Smooth muscle cell (in vitro differentiated cells): ENCODE data around the gene DNAH5. TPM values are rescaled to one million over a fixed set of nuclear protein-coding genes. Genes with fewer than 3 reads are reported as not detected.

ENCODE experiments used
- DNase-seq: peaks from one replicate; lab custom pipeline; 2025; ENCODE audit not compliant: unreplicated experiment; lab: John Stamatoyannopoulos, UW
- H2AFZ ChIP-seq: fragments of 200-600 bp; sonication (generic); 2 replicates; pipeline ENCODE4 v1.6.0; 2016; ENCODE audit warnings: antibody characterized with exemption, low read depth, mild to moderate bottlenecking
- H3F3A ChIP-seq: fragments of 200-600 bp; sonication (generic); 2 replicates; pipeline ENCODE4 v1.6.0; 2017; ENCODE audit warnings: antibody characterized with exemption, low read depth
- H3K27ac ChIP-seq: fragments of 200-600 bp; sonication (generic); 2 replicates; pipeline ENCODE4 v1.5.1; 2016; ENCODE audit warnings: low read depth, mild to moderate bottlenecking
- H3K27me3 ChIP-seq: fragments of 200-600 bp; sonication (generic); 2 replicates; pipeline ENCODE4 v1.6.1; 2016; ENCODE audit warnings: low read depth, mild to moderate bottlenecking
- H3K36me3 ChIP-seq: fragments of 200-600 bp; sonication (generic); 2 replicates; pipeline ENCODE4 v1.5.1; 2016; ENCODE audit warnings: low read depth
- H3K4me1 ChIP-seq: fragments of 200-600 bp; sonication (generic); 2 replicates; pipeline ENCODE4 v1.5.1; 2016; ENCODE audit warnings: low read depth
- H3K4me2 ChIP-seq: fragments of 200-600 bp; sonication (generic); 2 replicates; pipeline ENCODE4 v1.6.0; 2016; ENCODE audit warnings: mild to moderate bottlenecking
- H3K4me3 ChIP-seq: fragments of 200-600 bp; sonication (generic); 2 replicates; pipeline ENCODE4 v1.5.1; 2016; ENCODE audit warnings: mild to moderate bottlenecking
- H3K79me2 ChIP-seq: fragments of 200-600 bp; sonication (generic); 2 replicates; pipeline ENCODE4 v1.6.0; 2016; ENCODE audit warnings: low read depth, mild to moderate bottlenecking
- H3K9ac ChIP-seq: fragments of 200-600 bp; sonication (generic); 2 replicates; pipeline ENCODE4 v1.6.0; 2016; ENCODE audit warnings: low read depth
- H3K9me3 ChIP-seq: fragments of 200-600 bp; sonication (generic); replicated peaks from 2 replicates; pipeline ENCODE4 v1.5.1; 2016; ENCODE audit warnings: low read depth
- H4K20me1 ChIP-seq: fragments of 200-600 bp; sonication (generic); 2 replicates; pipeline ENCODE4 v1.6.0; 2016; ENCODE audit warnings: low read depth
- WGBS: methylation state at CpG from one replicate; pipeline ENCODE4 v1.1.7; 2016; ENCODE audit warnings: low lambda C conversion rate; 5-methylcytosine and 5-hydroxymethylcytosine counted together
- polyA plus RNA-seq: library from polyadenylated mRNA; unstranded; fragments of >200 nt; fragmentation: Nextera tagmentation; extraction: Ambion mirVana; gene quantifications from 2 replicates; pipeline ENCODE4 v1.2.1, GENCODE V29; 2016
- total RNA-seq: library from RNA; depleted of rRNA; stranded (reverse); fragments of >200 nt; gene quantifications from 2 replicates; pipeline ENCODE4 v1.2.3, GENCODE V29; 2014
- TF ChIP-seq, protein P1 (sequence below): fragments of 200-600 bp; sonication (generic); IDR thresholded peaks from 2 replicates; pipeline ENCODE4 v1.5.1; 2017; ENCODE audit warnings: borderline replicate concordance, mild to moderate bottlenecking, antibody characterized with exemption; ENCODE audit not compliant: insufficient read depth, poor library complexity, severe bottlenecking

DNAH5 gene
- total and polyA plus RNA-seq, 2 experiments from 2014 or later, result 0.04 to 0.33 TPM

GRCh38 chr5:13704396-13704795 lies 240.1 kb downstream of the DNAH5 start:
- no peak overlapping the region for H3K4me2 ChIP-seq
- WGBS, result 74% methylated on average over 4 of the region's 4 CpGs
- no peak for DNase-seq
- no peaks in the 10 kb centered on the region for H3K79me2 ChIP-seq
- no peaks in the 10 kb centered on the region for H3K27me3 ChIP-seq
- H3F3A ChIP-seq, result no peaks in the 10 kb centered on the region
- H4K20me1 ChIP-seq, result no peaks in the 10 kb centered on the region
- no peak overlapping the region for H3K4me3 ChIP-seq
- no peaks in the 10 kb centered on the region for H3K36me3 ChIP-seq
- H2AFZ ChIP-seq, result no peak overlapping the region
- TF ChIP-seq, protein P1, sequence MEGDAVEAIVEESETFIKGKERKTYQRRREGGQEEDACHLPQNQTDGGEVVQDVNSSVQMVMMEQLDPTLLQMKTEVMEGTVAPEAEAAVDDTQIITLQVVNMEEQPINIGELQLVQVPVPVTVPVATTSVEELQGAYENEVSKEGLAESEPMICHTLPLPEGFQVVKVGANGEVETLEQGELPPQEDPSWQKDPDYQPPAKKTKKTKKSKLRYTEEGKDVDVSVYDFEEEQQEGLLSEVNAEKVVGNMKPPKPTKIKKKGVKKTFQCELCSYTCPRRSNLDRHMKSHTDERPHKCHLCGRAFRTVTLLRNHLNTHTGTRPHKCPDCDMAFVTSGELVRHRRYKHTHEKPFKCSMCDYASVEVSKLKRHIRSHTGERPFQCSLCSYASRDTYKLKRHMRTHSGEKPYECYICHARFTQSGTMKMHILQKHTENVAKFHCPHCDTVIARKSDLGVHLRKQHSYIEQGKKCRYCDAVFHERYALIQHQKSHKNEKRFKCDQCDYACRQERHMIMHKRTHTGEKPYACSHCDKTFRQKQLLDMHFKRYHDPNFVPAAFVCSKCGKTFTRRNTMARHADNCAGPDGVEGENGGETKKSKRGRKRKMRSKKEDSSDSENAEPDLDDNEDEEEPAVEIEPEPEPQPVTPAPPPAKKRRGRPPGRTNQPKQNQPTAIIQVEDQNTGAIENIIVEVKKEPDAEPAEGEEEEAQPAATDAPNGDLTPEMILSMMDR, result no peak
- no peak overlapping the region for H3K27ac ChIP-seq
- no peaks in the 10 kb centered on the region for H3K9me3 ChIP-seq
- H3K9ac ChIP-seq, result no peak overlapping the region
- no peaks in the 10 kb centered on the region for H3K4me1 ChIP-seq

GRCh38 chr5:13700626-13701025 lies 243.9 kb downstream of the DNAH5 start:
- no peaks in the 10 kb centered on the region for H3K36me3 ChIP-seq
- no peak for DNase-seq

DNA sequence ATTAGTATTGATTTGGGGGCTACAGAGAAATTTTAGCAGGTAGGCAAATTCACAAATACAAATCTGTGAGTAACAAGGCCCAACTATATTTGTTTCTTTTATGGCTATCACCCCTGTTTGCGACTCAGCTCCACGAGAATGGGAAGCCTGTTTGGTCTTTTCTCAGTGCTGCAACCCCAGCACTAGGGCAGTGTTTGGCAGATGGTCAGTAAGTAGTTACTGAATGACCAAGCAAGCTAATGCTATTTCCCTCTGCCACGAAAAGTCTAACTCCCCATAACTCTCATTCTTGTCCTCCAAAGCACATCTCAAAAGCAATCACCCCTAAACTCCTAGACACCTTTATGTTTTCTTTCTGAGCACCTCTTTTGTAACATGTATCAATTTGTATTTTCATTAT lies 245.6 kb downstream of the DNAH5 start:
- H3K36me3 ChIP-seq, result no peaks in the 10 kb centered on the region
- no peaks in the 10 kb centered on the region for H3K79me2 ChIP-seq
- no peaks in the 10 kb centered on the region for H3K27me3 ChIP-seq
- no peaks in the 10 kb centered on the region for H3F3A ChIP-seq
- WGBS, result 67% methylated on average over 3 of the region's 3 CpGs
- no peaks in the 10 kb centered on the region for H3K9me3 ChIP-seq
- H3K4me3 ChIP-seq, result no peak overlapping the region
- no peak overlapping the region for H3K27ac ChIP-seq
- H3K9ac ChIP-seq, result no peak overlapping the region
- H4K20me1 ChIP-seq, result no peaks in the 10 kb centered on the region
- no peak overlapping the region for H3K4me2 ChIP-seq
- TF ChIP-seq, protein P1, result no peak
- no peaks in the 10 kb centered on the region for H3K4me1 ChIP-seq
- DNase-seq, result no peak
- H2AFZ ChIP-seq, result no peak overlapping the region

More at GRCh38 chr5:13700626-13701025, 243.9 kb downstream of the DNAH5 start:
- H4K20me1 ChIP-seq, result no peaks in the 10 kb centered on the region
- no peaks in the 10 kb centered on the region for H3K9me3 ChIP-seq
- no peak overlapping the region for H3K9ac ChIP-seq
- H3F3A ChIP-seq, result no peaks in the 10 kb centered on the region
- H3K4me3 ChIP-seq, result no peak overlapping the region
- H3K27ac ChIP-seq, result no peak overlapping the region
- no peak overlapping the region for H2AFZ ChIP-seq
- no peak overlapping the region for H3K4me2 ChIP-seq
- TF ChIP-seq, protein P1, result no peak
- 95% methylated on average over 6 of the region's 6 CpGs for WGBS
- no peaks in the 10 kb centered on the region for H3K27me3 ChIP-seq
- no peaks in the 10 kb centered on the region for H3K79me2 ChIP-seq
- no peaks in the 10 kb centered on the region for H3K4me1 ChIP-seq

DNA sequence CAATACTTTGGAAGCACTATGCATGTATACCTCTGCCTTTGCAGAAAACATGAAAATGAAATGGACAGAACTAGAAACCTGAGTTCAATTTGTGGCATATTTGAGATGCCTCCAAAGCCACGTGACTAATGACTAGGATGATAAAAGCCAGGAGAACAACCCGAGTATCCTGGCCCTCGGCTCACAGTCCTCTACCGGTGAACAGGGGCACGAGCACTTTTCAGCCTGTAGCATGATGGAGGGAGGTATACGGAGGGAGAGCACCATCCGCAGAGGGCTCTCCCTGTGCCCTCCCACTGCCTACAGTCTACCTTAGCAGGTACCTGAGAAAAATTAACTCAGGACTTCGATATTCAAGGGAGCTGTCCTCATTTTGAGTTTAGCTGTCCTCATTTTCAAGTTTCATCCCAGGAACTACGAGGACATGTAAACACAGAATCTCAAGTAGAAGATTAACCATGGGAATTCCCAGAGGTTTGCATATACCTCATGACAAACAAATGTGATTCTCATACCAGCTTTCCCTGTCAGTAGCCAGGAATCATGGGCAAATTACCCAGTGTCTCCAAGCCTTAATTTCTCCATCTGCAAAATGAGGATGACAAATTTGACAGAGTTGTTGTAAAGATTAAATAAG lies 249.3 kb downstream of the DNAH5 start:
- Histone ChIP-seq H3K27ac (no peak overlapping the region), H3K4me2 (no peak overlapping the region), H2AFZ (no peak overlapping the region), H3K9ac (no peak overlapping the region), H3K79me2 (no peaks in the 10 kb centered on the region), H3K27me3 (no peaks in the 10 kb centered on the region), H3F3A (no peaks in the 10 kb centered on the region), H3K4me1 (no peaks in the 10 kb centered on the region), H3K4me3 (no peak overlapping the region), H3K9me3 (no peaks in the 10 kb centered on the region), H4K20me1 (no peaks in the 10 kb centered on the region), H3K36me3 (no peaks in the 10 kb centered on the region)
- 67% methylated on average over 9 of the region's 9 CpGs for WGBS
- TF ChIP-seq, protein P1, result no peak
- no peak for DNase-seq
